ENCODE data around the gene GTSE1.

The GTSE1 gene

GRCh38 chr22:46377525-46378425 is 81.1 kb downstream of the GTSE1 start:
- no peak for TF ChIP-seq CTCF (IDR thresholded peaks at IDR 0.05; ENCODE audit: insufficient read depth, low read length, poor library complexity, severe bottlenecking)
- Histone ChIP-seq H3K27me3 (replicated peaks; ENCODE audit: control insufficient read depth, insufficient read depth, low read length) (no peaks in the 10 kb centered on the region; the same call in 1 of the 2 replicates), H3K4me3 (replicated peaks; ENCODE audit: low read depth, low read length) (no peak overlapping the region), H3K36me3 (ENCODE audit: control insufficient read depth, insufficient read depth, low read length) (no peaks in the 10 kb centered on the region)
- DNase-seq (ENCODE audit: extremely low read depth, insufficient read length): peak; percentile 0

DNA sequence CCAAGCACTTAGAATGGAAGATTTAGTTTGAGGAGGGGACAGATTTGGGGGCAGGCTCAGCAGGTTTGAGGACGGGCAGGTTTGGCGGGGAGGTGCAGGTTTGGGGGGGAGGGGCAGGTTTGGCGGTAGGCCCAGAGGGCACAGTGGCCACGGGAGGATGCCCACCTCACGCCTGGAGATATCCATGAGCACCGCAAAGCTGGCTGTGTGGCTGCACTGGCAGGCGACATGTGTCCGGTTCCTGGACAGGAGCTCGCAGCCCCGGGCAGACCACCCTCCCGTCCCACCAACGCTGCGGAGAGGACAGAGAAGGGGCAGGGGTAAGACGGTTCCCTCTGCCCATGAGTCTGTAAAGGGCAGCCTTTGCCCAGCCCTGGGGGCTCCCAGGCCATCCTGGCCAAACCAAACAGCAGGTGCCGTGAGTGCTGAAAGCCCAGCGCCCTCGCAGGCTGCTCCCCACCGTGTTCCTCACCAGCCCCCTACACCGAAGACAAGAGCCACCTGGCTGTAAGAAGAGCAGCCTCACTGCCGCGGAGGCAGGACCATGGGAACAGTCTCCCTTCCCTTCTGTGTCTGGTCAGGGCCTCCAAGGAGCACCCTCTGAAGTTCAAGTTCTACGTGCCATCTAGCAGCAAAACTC is 81.9 kb downstream of the GTSE1 start:
- no peaks in the 10 kb centered on the region for H3K36me3 ChIP-seq (ENCODE audit: control insufficient read depth, insufficient read depth, low read length)
- H3K4me3 ChIP-seq (replicated peaks; ENCODE audit: low read depth, low read length): no peak overlapping the region
- H3K27me3 ChIP-seq (replicated peaks; ENCODE audit: control insufficient read depth, insufficient read depth, low read length): no peaks in the 10 kb centered on the region
- TF ChIP-seq CTCF (IDR thresholded peaks at IDR 0.05; ENCODE audit: insufficient read depth, low read length, poor library complexity, severe bottlenecking): no peak
- DNase-seq (ENCODE audit: extremely low read depth, insufficient read length): no peak

DNA sequence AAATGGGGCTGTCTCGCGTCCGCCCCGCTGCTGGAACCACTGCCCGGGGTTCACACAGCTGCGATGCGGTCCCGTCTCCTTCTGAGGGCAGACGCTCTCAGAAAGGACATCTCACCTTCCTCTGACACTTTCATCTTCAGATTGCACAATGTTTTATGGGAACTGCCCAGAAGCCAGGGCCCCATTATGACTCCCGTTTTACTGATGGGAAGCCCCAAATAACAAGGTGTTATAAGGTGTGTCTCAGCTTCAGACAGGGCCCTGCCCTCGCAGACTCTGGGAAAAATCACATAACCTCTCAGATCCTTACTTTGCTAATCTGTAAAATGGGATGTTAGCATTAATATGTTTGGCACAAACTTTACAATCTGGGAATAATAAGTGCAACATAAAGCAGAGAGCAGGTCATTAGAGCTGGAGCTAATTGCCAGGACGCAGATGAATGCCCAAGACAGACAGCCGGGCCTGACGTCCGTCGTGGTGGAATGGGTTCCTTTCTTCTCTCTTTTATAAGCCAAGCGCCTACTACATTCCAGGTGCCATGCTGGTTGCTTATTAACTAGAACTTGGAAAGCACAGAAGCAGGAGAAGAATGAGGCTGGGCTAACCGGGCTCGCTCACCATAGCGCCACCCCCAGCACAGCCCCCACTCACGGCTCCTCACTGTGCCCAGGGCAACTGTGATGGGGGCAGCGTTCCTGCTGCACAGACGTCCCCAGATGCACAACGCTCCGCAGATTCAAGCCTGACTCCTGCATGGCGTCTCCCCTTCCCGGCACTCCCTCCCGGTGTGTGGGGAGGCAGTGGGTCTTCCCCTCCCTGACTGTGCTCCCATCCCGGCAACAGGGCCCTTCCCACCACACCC is 82.6 kb downstream of the GTSE1 start:
- TF ChIP-seq CTCF (IDR thresholded peaks at IDR 0.05; ENCODE audit: insufficient read depth, low read length, poor library complexity, severe bottlenecking): no peak
- H3K27me3 ChIP-seq (replicated peaks; ENCODE audit: control insufficient read depth, insufficient read depth, low read length): no peaks in the 10 kb centered on the region
- DNase-seq (ENCODE audit: extremely low read depth, insufficient read length): no peak
- no peaks in the 10 kb centered on the region for H3K36me3 ChIP-seq (ENCODE audit: control insufficient read depth, insufficient read depth, low read length)
- H3K4me3 ChIP-seq (replicated peaks; ENCODE audit: low read depth, low read length): no peak overlapping the region

- Histone ChIP-seq H3K4me3 (replicated peaks; ENCODE audit: low read depth, low read length) (no peak overlapping the region), H3K27me3 (replicated peaks; ENCODE audit: control insufficient read depth, insufficient read depth, low read length) (no peaks in the 10 kb centered on the region)
- DNase-seq (ENCODE audit: extremely low read depth, insufficient read length): no peak
These were observed 83.4 kb downstream of the GTSE1 start for GRCh38 chr22:46380069-46380468.

More at GRCh38 chr22:46380069-46380468, 83.4 kb downstream of the GTSE1 start:
- H3K36me3 ChIP-seq (ENCODE audit: control insufficient read depth, insufficient read depth, low read length): no peaks in the 10 kb centered on the region
- TF ChIP-seq CTCF (IDR thresholded peaks at IDR 0.05; ENCODE audit: insufficient read depth, low read length, poor library complexity, severe bottlenecking): no peak

Measured in GM06990 (cell line).